Measurements from ENCODE around the gene RAX2. TPM values are rescaled to one million over a fixed set of nuclear protein-coding genes. Genes with fewer than 3 reads are reported as not detected.

RAX2 gene
- polyA plus RNA-seq, 1 donor, result not detected

GRCh38 chr19:3730457-3730958, 41.5 kb downstream of the RAX2 start:
- no peak for DNase-seq (ENCODE audit: low read depth)

- DNase-seq (ENCODE audit: low read depth), result no peak
Measured at GRCh38 chr19:3725640-3726310, 46.3 kb downstream of the RAX2 start.

- no peak for DNase-seq (ENCODE audit: low read depth)
Measured at GRCh38 chr19:3725121-3725520, 46.9 kb downstream of the RAX2 start.

GRCh38 chr19:3723883-3724282, 48.1 kb downstream of the RAX2 start:
- no peak for DNase-seq (ENCODE audit: low read depth)

- DNase-seq (ENCODE audit: low read depth), result no peak
Measured at GRCh38 chr19:3723110-3723488, 48.9 kb downstream of the RAX2 start.

GRCh38 chr19:3722443-3723109, 49.5 kb downstream of the RAX2 start:
- DNase-seq (ENCODE audit: low read depth), result no peak

- DNase-seq (ENCODE audit: low read depth), result no peak
Measured at GRCh38 chr19:3721887-3722442, 50.1 kb downstream of the RAX2 start.

GRCh38 chr19:3721131-3721886, 50.7 kb downstream of the RAX2 start:
- no peak for DNase-seq (ENCODE audit: low read depth)

- no peak for DNase-seq (ENCODE audit: low read depth)
Measured at GRCh38 chr19:3720349-3720917, 51.6 kb downstream of the RAX2 start.

- DNase-seq (ENCODE audit: low read depth), result no peak
Measured at GRCh38 chr19:3719868-3720267, 52.2 kb downstream of the RAX2 start.

Other genes with a start within 250 kb of the RAX2 start
- gene TEKTIP1, start 233.1 kb downstream of the RAX2 start, polyA plus RNA-seq (ENCODE audit: insufficient read length), result 4.5 TPM
- gene MFSD12, start 214.6 kb downstream of the RAX2 start, polyA plus RNA-seq (ENCODE audit: insufficient read length), result 25.2 TPM
- 34.1 TPM for gene HMG20B, start 199.3 kb downstream of the RAX2 start, polyA plus RNA-seq (ENCODE audit: insufficient read length)
- gene GIPC3, start 186.8 kb downstream of the RAX2 start, polyA plus RNA-seq (ENCODE audit: insufficient read length), result 1.4 TPM
- 1.7 TPM for gene TBXA2R, start 165.4 kb downstream of the RAX2 start, polyA plus RNA-seq (ENCODE audit: insufficient read length)
- 18.9 TPM for gene CACTIN, start 145.4 kb downstream of the RAX2 start, polyA plus RNA-seq (ENCODE audit: insufficient read length)
- gene PIP5K1C, start 71.8 kb downstream of the RAX2 start, polyA plus RNA-seq (ENCODE audit: insufficient read length), result 22.0 TPM
- gene TJP3, start 63.8 kb downstream of the RAX2 start, polyA plus RNA-seq (ENCODE audit: insufficient read length), result 0.46 TPM
- gene APBA3, start 10.5 kb downstream of the RAX2 start, polyA plus RNA-seq (ENCODE audit: insufficient read length), result 13.1 TPM
- gene MRPL54, start 9.5 kb downstream of the RAX2 start, polyA plus RNA-seq (ENCODE audit: insufficient read length), result 26.0 TPM
- gene MATK, start 14.2 kb upstream of the RAX2 start, polyA plus RNA-seq (ENCODE audit: insufficient read length), result 1.4 TPM
- 0.05 TPM for gene ZFR2, start 96.8 kb upstream of the RAX2 start, polyA plus RNA-seq (ENCODE audit: insufficient read length)
- gene ATCAY, start 108.5 kb upstream of the RAX2 start, polyA plus RNA-seq (ENCODE audit: insufficient read length), result 1.2 TPM
- gene NMRK2, start 160.8 kb upstream of the RAX2 start, polyA plus RNA-seq (ENCODE audit: insufficient read length), result 285 TPM
- gene DAPK3, start 198.9 kb upstream of the RAX2 start, polyA plus RNA-seq (ENCODE audit: insufficient read length), result 100 TPM
- 2,855 TPM for gene EEF2, start 213.2 kb upstream of the RAX2 start, polyA plus RNA-seq (ENCODE audit: insufficient read length)
- 25.0 TPM for gene PIAS4, start 235.5 kb upstream of the RAX2 start, polyA plus RNA-seq (ENCODE audit: insufficient read length)